ENCODE results near the gene SNCAIP.

Gene SNCAIP

DNA sequence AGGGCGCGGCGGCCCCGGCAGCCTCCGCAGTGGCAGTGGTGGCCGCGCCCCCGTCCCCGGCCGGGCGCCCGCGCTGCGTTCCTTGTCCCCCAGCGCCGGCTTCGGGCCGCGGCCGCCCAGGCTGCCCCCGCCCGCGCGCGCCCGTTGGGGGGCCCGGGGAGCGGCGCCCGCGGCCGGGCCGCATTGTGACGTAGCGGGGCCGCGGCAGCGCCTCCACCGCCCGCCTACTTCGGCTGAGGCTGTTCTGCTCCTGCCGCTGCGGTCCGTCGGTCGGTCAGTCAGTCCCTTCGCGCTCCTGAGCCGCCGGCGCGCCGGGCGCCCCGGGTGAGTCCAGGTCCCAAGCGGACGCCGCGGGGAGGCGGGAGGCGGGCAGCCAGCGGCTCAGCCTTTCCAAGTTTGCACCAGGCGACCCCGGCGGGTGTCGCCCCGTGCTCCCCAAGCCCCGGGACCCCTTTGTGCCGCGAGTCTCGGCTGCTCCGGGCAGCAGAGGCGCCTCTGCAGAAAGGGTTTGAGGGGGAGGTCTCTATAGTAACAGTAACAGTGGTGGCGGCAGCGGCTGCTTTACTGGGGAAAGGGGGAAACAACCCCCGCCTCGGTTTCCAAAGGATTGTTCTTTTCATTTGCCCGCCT lies at the start of gene SNCAIP:
Gene SNCAIP (plus strand): TSS at position 277 of the 630 bp plus-strand sequence. CDS start 78,898 bp downstream, outside the sequence.
- no peak for DNase-seq

DNA sequence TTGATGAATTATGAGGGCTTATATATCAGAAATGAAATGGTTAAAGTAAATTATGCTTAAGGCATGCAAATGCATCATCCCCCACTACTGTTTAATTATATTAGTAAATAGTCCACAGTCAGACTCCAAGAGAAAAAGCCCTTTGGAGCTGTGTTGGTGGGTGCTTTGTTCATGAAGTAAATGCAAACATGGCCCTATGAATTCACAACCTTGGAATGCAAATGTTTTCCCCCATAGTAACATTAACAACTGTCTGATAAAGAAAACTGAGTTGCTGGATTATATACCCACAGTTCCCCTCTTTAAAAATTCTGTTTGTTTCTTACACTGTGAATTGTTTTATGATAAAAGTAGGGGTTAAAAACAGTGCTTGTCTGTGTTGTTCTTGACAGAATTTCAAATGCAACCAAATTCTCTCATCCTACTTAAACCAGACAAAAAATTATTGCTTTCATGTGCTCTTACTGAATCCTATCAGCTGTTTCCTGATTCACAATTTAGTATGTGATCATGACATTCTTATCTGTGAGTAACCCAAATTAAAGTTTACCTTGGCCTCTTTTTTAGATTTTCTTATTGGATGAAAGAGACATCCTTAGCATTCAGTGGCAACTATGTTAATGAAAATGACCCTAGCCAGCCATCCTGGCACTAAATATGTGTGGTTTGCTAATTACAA lies 48.5 kb upstream of the SNCAIP start:
- no peak for DNase-seq

DNA sequence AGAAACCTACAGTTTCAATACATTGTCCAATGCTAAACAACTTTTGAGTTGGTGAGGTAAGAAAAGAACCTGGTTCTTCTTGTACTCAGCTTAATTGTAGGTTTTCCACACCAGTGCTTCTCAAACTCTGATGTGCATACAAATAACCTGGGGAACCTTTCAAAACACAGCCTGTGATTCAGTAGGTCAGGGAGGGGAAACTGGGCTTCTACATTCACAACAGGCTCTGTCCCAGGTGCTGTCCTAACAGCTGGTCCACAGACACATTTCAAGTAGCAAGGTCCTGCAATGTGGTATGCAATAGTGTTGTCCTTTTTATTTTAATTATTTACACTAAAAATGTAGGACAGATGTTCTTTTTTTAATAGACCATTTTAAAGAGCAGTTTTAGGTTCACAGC lies 47.4 kb upstream of the SNCAIP start:
- DNase-seq: no peak

DNA sequence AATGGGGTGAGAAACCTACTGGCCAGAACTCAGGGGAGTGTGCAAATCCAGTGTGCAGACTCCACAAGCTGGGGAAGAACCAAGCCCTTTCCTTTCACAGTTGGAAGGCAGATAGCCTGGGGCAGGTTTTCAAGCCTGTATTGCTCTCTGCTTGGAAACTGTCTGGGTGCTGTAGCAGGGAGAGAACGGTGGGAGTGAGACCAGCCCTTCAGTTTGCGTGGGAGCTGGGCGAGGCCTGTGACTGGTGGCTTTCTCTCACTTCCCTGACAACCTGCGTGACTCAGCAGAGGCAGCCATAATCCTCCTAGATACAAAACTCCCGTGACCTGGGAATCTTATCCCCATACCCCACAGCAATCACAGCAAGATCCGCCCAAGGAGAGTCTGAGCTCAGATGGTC lies 44.9 kb upstream of the SNCAIP start:
- no peak for DNase-seq

DNA sequence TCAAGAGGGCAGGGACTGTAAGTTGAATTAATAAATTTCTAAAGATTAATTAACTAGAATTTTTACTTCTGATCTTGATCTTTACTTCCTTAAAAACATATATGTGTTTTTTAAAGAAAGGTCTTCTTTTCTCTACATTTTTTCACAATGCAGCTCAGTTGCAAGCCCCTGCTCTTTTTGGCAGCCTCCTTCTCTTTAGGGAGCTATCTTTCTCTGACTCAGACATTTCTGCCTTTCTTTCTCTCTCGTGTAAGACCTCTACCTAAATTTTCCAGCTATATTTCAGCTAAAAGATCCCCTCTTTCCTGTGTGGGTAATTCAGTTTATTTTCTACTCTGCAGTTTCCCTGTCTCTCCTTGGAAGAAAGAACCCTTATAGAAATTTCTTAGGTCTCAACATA lies 38.3 kb upstream of the SNCAIP start:
- no peak for DNase-seq

DNA sequence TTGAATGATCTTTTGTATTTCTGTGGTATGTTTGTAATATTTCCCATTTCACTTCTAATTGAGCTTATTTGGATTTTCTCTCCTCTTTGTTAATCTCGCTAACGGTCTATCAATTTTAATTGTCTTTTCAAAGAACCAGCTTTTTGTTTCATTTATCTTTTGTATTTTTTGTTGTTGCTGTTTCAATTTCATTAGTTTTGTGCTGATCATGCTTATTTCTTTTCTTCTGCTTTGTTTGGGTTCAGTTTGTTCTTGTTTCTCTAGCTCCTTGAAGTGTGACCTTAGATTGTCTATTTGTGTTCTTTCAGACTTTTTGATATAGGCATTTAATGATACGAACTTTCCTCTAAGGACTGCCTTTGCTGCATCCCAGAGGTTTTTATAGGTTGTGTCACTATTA lies 28.4 kb upstream of the SNCAIP start:
- no peak for DNase-seq

DNA sequence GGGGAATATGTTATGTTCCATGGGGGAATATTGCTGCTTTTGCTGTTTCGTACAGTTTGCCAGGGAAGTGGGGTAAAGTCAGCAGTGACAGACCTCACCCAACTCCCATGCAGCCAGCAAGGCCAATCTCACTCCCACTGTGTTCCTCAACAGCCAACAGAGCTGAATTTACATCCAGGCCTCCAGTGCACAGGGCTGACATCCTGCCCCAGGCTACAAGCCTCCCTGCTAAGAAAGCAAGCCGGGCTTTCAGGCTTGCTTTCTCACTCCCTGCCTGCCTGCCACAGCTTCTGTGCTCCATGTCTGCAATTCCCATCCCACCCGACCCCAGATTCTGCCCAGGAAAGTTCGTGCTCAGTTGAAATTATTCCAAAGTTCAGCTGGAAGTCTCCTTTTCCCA lies 25.5 kb upstream of the SNCAIP start:
- DNase-seq: no peak

DNA sequence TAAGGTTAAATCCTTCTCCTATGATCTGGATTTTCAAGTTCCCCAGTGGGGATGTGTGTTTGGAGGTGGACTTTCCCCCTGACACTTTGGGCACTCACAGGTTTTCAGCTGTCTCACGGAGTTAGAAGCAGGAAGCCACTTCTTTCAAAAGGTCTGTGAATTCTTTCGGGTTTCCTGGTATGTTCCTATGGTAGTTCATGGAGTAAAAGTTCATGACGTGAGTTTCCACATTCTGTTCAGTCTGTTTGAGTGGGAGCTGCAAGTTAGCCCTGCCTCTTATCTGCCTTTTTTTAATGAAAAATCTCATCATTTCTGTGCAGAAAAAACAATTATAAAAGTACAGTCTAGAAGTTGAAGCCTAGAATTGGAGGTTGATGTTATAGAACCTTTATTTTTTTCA lies 24.9 kb upstream of the SNCAIP start:
- DNase-seq: no peak

DNA sequence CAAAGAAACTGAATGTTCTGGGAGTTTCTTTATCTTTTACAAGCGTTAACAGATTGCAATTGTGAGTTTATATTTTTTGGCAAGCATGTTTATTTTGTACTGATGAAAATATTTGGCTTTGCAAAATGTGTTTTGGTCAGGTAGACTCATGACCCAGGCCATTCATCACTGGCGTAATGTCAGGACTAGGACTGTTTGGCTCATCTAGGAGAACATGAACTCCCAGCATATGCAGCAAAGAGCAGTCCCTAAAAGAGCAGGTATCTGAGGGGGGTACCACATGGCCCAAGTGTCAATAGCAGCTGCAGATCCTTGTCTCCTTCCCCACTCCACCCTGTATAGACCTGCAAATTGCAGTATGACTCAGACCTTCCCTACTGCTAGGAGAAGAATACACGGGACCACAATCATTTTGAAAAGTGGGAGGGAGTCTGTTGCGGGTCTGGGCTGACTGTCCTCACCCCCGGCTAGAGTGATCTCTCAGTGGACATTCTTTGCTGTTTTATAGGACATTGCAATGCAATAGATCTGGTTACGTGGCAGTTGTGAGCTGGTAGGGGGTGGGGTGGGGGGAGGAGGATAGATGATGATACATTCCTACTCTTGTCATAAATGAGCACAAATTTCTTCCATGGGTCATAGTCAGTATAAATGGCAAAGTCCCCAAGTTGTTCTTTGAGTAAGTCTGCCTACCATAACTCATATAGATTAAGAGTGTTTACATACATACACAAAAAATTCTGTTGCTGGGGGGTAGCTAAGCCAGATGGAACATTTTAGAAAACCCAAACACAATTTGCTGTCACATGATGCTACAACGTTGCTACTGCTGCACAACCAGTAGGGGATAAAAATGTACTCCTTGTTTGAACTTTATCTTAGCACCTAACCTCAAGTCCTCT lies 20.8 kb upstream of the SNCAIP start:
- DNase-seq: no peak

DNA sequence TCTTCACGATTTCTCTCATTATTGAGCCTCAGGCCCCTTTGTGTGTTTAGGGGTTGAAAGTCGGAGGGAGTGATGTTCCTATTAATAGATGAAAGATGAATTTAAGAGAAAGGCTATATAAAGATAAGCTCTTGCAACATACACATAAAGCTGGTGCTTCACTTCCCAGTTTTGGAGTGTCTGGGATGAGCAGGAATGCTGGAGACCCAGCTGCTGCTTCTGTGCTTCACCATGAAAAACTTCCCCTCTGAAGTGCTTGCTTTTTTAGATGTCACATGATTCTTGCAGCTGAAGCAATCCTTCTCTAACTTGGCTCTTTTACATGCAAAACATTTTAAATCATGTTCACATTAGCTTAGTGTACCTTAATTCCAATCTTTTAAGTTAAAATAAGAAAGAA lies 19.7 kb upstream of the SNCAIP start:
- no peak for DNase-seq

DNA sequence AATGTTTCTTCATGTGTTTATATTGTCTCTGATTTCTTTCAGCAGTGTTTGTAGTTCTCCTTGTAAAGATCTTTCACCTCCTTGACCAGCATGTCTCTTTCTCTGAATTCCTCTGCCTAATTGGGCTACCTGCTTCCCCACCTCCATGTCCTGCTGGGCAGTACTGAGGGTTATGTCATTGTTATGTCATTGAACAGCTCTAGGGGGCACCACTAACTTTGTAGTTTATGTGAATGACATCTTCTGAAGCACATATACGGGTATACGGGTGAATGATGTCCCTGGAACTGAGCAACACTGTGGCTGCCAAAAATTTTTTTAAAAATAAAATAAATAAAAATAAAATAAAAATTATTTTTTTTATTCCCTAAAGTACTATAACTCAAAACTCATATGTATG lies 16.9 kb upstream of the SNCAIP start:
- DNase-seq: no peak

DNA sequence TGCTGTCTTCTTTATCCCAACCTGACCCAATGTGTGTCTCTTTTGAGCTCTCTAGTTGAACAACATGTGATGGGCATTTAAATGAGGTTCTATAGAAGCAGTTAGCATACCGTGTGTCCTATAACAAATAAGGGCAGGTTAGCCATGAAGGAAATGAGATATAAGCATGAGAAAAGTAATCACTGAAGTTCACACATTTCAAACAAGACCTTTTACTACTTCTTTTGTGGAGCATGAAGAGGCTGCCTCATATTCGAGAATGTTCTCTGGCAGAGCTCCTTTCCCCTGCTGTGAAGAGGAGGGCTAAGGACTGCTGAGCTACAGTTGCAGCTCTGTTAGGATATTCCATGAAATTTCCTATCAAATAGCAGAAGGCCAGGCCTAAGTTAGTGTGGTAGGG lies 15.2 kb upstream of the SNCAIP start:
- DNase-seq: no peak

DNA sequence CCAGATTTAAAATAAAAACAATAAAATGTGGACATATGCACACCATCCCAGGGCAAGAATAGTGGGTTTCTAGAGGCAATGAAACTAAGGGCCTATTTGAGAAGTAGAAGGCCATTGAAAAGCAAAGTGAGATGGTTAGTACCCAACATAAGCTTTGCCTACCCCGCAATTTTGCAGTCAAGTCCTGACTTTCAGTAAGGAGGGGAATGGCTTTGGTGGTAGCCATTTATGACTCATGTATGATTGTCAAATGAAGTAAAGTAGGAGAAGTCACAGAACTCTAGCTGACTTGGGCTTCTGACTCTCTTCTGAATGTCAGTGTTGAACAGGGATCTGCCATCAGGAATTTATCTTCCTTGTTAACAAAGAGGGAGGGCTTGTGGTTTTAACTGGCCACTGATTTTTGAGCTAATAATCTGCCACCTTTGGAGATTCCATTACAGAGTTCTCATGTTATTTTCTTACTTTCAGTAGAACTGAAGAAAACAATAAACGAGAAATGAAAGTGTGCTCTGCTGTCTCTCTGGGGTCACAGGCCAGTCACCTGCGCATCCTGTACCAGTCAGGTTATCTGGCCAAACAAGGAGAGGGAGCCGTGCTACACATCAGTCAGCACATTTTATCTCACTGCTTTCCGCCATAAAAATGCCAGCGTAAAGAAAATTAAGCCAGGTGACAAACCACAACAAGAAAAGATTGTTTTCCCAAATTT lies 14.3 kb upstream of the SNCAIP start:
- no peak for DNase-seq

DNA sequence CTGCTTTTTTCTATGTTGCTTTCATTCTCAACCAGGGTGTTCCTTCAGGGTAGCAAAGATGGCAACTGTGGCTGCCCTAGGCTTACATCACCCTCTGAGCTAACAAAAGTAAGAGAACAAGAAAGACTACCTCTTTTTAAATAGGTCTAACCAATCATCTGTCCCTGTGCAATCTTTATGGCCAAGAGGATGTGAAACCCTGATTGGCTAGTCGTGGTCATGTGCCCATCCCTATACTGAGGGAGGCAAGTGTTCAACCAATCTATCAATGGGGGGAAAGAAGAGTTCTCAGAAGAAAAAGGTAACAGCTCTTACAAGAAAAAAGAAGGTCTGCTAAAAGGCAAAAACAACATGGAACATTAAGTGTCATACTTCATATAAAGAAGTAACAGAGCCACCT lies 11.7 kb upstream of the SNCAIP start:
- DNase-seq: no peak

DNA sequence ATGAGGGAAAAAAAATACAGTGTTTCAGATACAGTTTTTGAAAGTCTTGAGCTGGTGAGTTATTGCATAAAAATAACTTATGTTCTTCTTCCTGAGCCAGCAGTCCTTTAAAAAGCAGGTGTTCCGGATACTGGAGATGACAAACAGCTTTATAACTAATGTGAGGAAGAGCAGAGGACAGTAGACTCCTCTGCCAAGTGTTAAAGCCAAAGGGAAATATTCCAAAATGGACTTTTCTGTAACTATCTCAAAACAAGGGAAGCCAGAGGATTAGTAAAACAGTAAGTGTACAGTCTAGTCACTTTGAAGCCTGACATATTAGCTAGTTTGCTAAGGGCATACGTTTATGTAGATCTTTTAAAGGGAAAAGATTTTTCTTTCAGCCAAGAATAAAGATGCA lies 11.0 kb upstream of the SNCAIP start:
- DNase-seq: no peak

DNA sequence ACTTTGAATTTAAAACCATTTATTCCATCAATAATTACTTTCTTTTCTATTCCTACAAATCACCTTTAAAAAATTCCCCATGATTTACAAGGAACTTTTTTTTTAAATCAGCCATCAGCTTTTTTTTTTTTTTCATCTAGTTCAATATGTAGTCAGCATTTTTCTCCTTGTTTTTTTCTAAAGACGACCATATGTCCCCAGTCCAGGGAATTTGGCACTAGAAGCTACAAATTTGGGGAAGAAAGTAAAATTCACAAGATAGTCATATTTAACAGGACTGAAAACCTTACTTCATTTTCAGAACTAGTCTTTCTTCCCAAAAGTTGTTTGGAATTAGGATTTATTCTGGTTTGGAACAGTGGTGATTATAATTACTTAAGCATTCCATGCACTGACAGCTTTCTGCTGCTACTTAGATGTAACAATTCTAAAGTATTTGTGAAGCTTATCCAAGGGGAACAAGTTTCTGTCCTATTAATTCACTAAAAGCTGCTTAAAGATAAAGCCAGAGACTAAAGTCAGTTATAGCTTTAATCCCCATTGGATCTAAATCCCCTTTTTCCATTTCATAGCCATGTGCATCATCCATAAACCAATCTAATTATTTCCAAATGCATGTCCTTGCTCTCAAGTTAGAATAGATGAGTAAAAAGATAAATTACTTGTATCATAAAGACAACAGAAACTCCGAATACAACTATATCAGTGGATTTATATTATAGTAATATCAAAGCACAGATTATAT lies 7.4 kb upstream of the SNCAIP start:
- no peak for DNase-seq

DNA sequence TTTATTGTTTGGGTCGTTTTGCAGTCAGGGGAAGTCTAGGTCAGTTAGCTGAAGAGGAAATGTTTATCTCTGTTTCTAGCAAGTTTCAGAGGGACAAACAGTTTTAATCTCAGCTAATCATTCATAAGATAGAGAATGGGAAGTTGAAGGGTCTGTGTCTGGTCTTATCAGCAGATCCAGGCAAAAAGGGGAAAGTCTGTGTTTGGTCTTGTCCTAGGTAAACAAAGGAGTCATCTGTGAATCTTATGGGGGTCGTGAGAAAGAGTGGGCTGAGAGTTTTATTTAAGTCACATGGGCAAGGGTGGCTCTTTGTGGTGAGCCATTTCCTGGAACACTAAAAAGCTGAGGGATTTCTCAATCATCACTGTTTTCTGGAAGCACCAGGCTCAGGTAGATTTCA lies 5.6 kb upstream of the SNCAIP start:
- DNase-seq: no peak

DNA sequence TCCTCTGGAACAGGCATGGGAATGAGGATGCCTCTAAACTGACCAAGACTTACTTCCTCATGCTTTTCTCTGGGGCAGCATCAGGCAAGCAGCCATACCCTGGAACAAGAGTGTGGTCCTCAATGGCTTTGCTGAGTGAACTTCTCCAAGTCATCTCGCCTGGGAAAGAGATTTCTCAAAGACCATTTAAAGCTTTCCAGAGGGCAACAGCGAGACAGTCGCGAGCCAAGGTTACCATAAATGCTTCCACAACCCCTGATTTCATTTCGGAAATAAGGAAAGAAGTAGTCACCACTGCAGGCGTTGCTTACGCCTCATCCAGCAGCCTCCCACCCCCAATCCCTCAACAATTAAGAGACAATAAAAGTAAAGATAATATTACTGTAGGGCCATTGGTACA lies 1.1 kb upstream of the SNCAIP start:
- DNase-seq: no peak

DNA sequence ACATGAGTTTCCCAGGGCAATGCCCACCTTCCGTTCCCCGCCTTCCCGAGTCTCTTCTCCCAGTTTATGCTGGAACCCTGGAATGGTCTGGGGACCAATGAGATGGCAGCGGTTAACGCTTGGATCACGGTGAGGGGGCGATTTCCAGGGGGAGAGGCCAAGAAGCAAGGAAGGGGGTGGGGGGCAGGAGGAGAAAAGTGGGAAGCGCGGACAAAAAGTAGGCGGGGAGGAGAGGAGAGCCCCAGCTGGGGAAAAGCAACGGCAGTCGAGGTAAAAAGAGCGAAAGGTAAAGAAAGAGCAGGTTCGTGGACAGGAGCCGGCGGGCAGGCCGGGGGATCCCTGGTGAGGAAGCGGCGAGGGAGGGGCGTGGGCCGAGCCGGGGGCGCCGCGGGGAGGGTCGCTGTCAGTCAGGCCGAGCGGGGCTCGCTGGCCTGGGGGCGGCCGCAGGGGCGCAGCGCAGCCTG lies 508 bp upstream of the SNCAIP start:
- DNase-seq: no peak

DNA sequence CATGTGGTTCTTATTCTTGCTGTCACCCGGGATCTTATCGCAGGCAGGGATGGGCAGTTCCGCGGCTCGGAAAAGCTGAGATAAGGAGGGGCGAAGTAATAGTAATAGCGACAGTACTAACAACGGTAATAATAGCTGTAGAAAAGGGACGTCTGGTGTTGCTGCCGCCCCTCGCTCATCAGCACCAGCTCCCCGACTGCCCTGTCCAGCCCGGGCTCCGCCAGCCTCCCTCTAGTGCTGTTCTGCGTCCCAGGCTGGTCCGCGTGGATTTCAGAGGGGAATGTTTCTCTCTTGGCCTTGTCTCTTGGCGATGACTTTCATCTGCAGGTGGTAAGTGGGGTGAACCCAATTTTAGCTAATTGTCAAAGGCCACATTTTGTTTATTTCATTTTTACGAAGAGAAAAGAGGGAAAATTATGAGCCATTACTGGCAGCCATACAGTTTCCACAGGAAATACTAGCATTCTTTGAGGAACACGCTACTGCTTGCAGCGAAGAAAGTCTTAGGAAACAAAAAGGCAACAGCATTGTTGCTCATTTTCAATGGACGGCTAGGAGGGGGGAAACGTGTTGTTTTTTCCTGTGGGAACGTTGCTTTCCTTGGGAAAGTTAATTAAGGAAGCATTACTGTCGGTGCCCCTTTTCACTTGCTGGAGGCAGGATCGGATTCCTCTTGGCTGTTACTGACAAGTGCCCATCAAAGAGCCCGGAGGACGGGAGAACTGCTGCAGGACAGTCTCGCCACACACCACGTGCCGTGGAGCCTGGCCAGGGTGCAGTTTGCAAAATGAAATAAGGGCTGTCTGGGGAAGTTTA lies 762 bp downstream of the SNCAIP start:
- DNase-seq: no peak

DNA sequence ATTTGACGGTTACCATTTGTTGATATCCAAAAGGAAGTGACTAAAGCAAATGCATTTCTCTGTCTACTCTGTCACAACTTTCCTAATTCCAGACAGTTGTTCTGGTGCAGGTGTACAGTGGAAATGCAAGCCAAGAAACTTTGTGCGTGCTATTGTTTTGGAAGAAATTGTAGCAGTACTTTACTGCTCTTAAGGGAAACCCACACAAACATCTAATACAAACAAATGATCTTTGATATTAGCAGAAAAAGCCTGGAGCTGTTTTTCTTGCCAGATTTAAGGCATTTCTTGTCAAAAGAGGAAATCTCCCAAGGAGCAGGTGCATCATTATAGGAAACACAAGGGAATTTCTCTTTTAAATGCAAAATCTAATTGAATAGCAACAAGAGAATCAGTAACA lies 2.0 kb downstream of the SNCAIP start:
- no peak for DNase-seq

DNA sequence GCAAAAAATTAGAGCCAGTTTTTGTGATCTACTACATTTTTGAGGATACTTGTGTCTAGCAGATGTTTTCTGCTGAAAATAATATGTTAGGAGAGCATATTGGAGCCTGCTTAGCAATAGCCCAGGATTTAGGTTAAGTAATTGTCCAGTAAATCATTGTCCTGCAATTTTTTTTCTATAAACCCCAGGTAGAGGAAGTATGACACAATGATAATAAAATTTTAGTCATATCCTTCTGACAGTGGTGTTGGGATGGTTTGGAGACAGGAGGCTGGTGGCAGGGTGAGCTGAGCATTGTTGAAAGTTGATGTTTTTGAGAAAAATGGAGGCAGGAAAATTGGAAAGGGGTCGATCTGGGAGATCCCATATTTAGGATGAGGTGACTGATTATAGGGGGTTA lies 3.5 kb downstream of the SNCAIP start:
- no peak for DNase-seq
